Gastrocnemius medialis (tissue), 4 donors: ENCODE results near the gene MAPKAPK5.

Experiments
- CTCF ChIP-seq, 5 experiments: fragments of 450-650 bp in 3 of 5; fragments of 200-600 bp in 2 of 5; sonication (generic) in 2 of 5; IDR thresholded peaks in 4 of 5; conservative IDR thresholded peaks in 1 of 5; 1 replicate in 4 of 5; 2 replicates in 1 of 5; pipeline ENCODE4 v1.5.1; 2016 to 2019; ENCODE audit warnings: antibody characterized with exemption in 5 of 5, mild to moderate bottlenecking in 3 of 5, moderate library complexity in 3 of 5
- POLR2A ChIP-seq, 2 donors: fragments of 450-650 bp; IDR thresholded peaks; one replicate each; pipeline ENCODE4 v1.6.1; 2017; ENCODE audit warnings: antibody characterized with exemption in 2 of 2, mild to moderate bottlenecking in 2 of 2, moderate library complexity in 2 of 2

- TF ChIP-seq CTCF (IDR thresholded peaks at IDR 0.05 in 4 of 5, conservative IDR thresholded peaks at IDR 0.05 in 1 of 5) (no peak), POLR2A (IDR thresholded peaks at IDR 0.05) (no peak)
Observed at GRCh38 chr12:111870216-111870615, 28.2 kb downstream of the MAPKAPK5 start.
